Endothelial cell of hepatic sinusoid (primary cell): ENCODE measurements around the gene HSF4.

Experiments used
- in situ Hi-C: cut with HindIII; loops from 2 replicates; pipeline ENCODE4 v1.10.0; 2017; ENCODE audit warnings: low sequenced_read_pairs

Gene HSF4

DNA sequence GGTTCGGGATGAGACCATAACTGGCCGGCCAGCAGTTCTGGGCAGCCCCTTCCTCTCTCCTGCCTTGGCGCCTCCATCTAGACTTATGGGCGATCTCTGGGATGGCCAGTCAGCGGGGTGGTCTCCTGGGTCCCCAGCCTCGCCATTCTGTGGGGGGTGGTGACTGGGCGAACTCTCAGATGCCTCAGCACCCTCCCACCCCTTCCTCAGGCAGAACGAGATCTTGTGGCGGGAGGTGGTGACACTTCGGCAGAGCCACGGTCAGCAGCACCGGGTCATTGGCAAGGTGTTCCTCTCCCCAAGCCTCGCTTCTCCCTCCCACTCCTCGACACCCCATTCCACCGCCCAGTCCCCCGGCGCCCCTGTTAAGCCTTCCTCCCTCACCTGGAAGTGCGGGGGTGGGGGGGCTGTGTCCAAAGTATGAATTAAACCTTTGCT lies 1.6 kb downstream of the HSF4 start:
- in situ Hi-C loops = loop anchor here (5.0 kb wide), 1 partner anchor 71 kb away; no protein-coding TSS in a partner anchor

DNA sequence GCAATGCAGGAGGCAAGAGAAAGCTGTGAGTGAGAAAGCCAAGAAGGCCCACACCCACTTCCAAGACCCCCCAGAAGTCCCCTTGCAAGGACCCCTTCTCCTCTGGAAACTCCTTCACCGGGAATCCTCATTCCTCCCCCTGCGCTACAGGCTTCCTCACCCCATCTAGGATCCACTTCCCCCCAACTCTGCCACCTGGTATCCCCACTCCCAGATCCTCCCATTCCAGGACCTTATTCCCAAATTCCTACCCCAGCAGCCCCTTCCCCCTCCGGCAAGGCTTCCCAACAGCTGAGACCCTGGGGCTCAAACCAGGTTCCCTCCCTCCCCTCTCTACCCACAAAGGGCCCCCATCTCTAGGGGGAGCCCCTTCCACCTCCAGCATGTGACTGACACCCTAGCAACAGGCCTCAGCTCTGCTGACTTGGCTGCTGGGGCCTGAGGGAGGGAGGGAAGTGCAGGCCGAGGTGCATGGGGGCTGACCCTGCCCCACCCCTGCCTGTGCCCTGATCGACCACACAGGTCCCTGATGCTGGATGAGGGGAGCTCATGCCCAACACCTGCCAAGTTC lies 2.1 kb downstream of the HSF4 start:
- in situ Hi-C loops = loop anchor here (5.0 kb wide), 1 partner anchor 71 kb away; no protein-coding TSS in a partner anchor

DNA sequence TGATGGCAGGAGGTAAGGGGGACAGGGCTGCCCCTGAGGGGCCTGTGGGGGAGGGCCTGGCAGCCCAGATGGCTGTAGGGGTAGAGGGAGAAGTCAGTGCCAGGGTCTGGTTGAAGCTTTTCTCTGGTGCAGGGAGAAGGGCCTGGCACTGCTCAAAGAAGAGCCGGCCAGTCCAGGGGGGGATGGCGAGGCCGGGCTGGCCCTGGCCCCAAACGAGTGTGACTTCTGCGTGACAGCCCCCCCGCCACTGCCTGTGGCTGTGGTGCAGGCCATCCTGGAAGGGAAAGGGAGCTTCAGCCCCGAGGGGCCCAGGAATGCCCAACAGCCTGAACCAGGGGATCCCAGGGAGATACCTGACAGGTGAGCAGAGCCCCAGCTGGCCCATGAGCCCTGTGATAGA lies 3.0 kb downstream of the HSF4 start:
- in situ Hi-C loops = loop anchor here (5.0 kb wide), 1 partner anchor 70 kb away; no protein-coding TSS in a partner anchor

DNA sequence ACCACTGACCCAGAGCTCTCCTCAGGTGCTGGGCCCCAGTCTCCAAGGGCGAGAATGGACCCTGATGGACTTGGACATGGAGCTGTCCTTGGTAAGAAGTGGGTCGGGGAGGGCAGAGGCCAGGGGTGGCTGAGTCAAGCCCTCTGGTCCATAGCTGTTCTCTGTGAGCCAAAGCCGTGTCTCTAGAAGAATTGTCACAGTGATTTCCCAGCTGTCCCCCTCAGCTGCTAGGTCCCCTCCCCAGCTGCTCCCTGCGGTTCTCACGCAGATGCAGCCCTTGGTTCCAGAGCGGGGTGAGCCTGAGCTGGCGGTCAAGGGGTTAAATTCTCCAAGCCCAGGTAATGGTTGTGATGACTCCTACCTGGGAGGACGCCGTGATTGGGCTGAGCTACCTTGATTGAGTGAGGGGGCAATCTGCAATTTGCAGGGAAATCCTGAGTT lies 4.5 kb downstream of the HSF4 start:
- in situ Hi-C loops = loop anchor here (5.0 kb wide), 1 partner anchor 68 kb away; no protein-coding TSS in a partner anchor

DNA sequence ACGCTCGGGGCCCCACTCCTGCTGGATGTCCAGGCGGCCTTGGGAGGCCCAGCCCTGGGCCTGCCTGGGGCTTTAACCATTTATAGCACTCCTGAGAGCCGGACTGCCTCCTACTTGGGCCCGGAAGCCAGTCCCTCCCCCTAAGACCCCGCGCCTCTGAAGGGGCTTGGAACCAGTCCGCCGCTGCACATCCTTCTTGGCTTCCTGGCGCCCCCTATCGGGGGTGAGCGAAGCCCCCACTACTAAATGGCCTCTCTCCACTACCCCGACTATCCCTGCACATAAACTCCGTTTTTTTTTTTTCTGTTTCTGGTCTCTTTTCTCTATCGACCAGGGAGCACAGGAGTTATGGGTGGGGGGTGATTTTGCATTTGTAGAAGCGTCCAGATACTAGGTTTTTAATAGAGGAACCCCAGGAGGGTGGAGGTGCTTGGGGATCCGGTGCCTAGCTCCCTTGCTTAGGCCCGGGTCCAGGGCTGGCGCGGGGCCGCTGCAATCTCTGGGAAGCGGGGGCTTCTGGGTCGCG lies 5.2 kb downstream of the HSF4 start:
- in situ Hi-C loops = loop anchor here (5.0 kb wide), 1 partner anchor 68 kb away; no protein-coding TSS in a partner anchor

DNA sequence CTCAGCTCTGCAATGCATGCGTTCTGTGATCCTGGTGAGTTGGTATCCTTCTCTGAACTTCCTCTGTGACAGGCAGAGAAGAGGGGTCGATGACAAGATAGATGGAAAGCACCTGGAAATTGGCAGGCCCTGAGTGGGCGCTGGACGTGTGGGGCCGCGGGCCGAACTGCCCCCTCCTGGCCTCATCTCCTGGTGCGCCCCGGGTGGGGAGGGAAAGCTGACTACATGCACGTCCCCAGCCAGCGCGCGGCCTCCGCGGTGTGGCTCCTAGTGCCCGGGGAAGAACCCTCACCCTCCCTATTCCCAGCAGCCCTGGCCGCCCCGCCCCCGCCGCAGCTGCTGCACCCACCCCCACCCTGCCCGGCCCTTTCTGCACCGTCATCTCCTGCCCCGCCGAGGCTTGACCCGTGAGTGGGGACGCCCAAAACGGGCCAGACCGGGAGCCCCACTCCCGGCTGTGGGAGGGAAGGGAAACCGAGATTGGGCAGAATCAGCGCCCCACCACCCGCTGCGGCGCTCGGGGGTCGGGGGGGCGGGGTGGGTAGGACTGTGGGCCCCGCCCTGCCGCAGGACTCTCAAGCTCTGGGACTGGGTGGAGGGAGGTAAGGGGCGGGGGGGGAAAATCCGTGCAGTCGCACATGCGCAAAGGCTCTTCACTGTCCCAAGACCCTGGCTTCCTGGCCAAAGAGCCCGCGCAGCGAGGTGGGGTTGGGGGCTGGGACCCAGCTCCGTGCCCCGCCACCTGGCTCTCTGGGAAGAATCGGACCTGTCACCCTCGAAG lies 5.8 kb downstream of the HSF4 start, which contains the start of gene NOL3:
Gene NOL3 (plus strand): TSS at position 371 of the 781 bp plus-strand sequence.
- in situ Hi-C loops = no loop called here

DNA sequence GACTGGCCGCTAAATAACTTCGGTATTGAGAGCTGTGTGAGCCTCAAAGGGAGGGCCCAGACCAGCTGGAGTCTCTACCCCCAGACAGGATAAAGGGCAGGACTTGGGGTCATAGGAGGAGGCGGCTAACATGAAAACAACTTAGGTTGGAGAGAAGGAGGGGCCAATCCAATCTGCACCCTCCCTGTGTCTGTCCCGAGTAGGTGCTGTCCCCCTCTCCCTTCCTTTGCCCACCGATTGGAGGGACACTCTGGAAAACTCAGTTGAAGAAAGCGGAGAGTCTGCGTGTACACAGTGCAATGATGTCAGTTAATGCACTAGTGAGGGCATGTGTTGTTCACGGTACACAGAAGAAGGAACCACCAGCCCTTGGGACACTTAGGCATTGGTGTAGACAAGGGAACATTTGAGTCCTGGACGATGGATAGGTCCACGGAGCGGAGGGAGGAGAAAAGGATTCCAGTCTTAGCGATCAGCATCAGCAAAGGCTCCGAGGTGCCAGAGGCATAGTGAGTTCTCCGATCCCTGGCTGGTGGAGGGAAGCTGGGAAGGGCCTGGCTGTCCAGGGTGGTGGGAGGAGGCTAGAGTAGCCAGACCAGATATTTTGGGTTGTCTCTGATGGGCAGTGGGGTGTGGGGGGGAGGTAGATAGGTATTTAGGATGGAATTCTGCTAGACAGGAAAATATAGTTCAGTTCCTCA lies 6.6 kb downstream of the HSF4 start:
- in situ Hi-C loops = no loop called here

DNA sequence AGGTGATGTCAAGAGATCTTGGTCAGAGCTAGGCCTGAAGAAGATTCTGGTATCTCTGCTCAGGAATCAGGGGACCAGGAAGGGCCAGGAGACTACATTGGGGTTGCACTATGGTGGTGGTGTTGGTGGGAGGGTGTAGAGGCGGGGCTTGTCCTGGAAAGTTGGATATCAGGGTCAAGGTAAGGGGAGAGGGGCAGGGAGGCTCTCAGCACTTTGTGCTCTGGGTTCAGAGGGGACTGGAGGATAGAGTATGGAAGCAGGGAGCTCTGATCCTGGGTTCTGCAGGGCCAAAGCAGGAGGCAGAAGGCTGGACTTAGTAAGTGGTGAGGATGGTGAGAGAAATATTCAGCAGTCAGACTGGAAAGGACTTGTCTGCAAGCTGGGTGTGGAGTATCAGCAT lies 8.8 kb downstream of the HSF4 start:
- in situ Hi-C loops = no loop called here

DNA sequence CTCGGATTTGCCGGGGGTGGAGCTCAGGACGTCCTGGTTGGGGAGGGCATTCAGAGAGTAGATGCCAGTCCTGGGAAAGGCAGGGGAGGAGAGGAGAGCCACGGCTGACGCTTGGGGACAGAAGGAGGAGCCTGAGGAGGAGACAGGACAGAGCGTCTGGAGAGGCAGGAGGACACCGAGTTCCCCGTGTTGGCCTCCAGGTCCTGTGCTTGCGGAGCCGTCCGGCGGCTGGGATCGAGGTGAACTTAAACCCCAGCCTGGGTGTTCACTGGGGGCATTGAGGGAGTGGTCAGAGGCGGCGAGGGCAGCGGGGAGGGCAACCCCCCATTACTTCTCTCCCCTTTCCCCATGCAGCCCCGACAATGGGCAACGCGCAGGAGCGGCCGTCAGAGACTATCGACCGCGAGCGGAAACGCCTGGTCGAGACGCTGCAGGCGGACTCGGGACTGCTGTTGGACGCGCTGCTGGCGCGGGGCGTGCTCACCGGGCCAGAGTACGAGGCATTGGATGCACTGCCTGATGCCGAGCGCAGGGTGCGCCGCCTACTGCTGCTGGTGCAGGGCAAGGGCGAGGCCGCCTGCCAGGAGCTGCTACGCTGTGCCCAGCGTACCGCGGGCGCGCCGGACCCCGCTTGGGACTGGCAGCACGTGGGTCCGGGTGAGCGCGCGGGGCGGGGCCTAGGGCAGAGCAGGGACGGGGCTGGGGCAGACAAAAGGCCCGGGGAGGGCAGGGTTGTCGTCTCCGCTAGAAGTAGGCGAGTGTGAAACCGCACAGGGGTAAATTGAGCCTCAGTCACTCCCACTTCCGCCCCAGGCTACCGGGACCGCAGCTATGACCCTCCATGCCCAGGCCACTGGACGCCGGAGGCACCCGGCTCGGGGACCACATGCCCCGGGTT lies 9.5 kb downstream of the HSF4 start:
- in situ Hi-C loops = no loop called here

DNA sequence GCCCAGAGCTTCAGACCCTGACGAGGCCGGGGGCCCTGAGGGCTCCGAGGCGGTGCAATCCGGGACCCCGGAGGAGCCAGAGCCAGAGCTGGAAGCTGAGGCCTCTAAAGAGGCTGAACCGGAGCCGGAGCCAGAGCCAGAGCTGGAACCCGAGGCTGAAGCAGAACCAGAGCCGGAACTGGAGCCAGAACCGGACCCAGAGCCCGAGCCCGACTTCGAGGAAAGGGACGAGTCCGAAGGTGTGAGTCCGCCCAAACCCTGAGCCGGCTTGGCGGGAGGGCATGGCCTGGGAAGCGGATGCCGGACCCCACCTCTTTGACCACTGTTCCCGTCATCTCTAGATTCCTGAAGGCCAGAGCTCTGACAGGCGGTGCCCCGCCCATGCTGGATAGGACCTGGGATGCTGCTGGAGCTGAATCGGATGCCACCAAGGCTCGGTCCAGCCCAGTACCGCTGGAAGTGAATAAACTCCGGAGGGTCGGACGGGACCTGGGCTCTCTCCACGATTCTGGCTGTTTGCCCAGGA lies 10.2 kb downstream of the HSF4 start:
- in situ Hi-C loops = no loop called here

DNA sequence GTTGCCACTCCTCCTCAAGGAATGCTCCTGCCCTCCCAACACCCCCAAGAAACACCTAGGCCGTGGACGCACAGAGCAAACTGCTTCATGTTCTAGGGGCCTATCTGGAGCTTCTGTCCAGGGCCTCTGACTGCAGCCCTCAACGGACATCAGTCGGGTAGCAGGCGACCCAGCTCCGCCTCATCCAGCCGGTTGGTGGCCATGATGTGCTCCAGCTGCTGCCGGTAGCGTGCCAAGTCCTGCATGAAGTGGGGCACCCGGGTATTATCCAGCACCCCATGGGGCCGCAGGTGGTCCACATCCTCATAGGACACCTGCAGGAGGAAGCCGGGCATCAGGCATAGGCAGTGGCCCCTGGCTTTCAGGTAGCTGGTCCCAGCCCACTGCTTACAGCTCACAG lies 12.1 kb downstream of the HSF4 start:
- in situ Hi-C loops = no loop called here

DNA sequence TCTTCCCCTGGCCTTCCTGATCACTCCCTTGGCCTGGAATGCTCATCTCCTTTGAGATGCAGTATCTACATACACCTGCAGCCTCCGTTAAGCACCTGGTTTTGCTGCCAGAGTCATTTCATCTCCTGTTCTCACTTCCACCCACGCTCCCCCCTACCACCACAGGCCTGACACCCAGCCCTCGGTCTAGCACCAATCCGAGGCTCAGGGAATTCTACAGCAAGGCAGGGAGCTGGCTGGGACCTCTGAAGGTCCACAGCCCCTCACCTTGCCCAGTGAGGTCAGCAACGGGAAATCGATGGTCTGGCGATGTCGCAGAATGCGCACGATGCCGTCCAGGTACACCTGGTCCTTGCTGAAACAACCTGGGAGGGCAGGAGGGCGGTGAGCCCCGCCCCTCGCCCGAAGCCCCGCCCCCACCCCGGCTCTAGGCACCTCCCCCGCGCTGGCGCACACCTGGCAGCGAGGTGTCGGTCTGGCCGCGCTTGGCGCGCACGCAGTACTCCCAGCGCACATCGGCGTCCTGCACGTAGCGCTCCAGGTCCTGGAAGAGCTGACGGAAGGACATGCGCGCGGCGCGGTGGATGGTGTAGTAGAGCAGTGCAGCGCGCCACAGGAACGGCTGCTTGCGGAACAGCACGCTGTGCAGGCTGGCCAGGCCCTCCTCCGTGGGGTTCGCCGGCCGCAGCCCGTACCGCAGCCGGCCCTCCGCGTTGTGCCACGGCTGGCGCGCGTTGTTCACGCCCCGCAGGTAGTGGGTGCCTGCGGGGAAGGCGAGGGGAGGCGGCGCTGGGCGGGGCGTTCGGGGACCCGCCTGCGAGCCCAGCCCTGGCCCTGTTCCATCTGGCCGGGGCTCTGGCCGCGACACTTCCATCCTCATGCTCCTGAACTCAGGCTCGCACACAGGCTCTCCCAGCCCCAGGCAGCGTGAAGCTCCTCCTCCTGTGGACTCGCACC lies 13.5 kb downstream of the HSF4 start:
- in situ Hi-C loops = no loop called here

DNA sequence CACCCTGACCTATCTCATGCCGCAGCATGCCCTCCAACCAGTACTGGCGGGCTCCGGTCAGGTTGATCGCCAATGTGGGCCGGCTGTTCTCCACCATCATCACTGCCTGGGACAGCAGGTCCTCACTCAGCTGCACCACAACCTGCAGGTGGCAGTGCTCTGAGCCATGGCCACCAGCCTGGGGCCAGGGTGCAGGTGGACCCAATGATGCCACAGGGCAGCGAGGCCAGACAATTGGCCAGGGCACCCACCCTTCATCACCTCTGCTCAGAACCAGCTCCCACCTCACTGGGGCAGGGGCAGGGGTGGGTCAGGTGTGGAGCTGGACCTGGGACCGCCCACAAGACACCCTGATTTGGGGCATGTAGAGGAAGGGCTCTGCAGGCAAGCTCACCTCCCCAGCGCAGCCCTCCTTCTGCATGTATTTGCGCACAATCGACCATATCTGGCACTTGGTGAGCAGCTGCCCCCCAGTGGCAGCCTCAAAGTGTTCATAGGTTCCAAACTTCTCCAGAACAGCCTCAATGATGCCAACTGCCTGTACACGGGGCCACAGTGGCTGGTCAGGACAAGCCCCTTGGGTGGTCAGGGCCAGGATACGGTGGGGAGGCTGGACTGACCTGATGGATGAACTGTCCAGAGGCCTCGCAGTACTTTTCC lies 15.0 kb downstream of the HSF4 start:
- in situ Hi-C loops = no loop called here

DNA sequence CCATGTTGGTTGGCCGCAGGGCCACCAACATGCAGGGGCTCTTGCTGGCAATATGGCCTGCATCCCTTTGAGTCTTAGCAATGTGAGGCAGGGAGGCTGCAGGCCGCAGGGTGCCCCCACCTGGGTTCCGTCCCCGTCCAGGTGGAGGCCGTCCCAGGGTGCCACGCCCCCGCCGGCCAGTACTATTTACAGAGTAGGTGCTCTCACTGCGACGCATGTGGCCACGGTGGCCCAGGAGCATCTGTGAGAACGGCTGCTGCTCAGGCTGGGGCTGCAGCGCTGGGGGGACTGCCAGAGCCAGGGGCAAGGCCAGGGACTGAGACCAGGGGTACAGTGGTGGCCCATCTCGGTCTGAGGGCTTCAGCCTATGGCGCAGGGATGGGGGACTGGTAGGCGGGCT lies 15.6 kb downstream of the HSF4 start:
- in situ Hi-C loops = no loop called here

DNA sequence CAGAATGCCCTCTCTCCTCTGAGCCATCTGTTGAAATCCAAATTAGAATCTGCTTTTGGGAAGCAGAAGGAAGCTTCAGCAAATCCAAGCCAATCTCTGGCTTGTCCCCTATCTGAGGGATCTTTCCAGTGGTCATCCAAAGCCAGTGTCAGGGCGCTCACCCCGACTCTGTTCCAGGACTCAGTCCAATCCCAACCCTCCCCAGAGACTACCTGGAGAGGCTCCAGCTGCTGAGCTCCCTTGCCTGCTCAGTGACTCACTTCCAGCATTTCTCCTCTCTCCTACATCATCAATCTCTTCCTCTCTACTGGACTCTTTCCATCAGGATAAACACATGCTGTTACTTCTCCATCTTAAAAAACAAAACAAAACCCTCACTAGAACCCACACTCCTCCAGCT lies 16.8 kb downstream of the HSF4 start:
- in situ Hi-C loops = no loop called here

DNA sequence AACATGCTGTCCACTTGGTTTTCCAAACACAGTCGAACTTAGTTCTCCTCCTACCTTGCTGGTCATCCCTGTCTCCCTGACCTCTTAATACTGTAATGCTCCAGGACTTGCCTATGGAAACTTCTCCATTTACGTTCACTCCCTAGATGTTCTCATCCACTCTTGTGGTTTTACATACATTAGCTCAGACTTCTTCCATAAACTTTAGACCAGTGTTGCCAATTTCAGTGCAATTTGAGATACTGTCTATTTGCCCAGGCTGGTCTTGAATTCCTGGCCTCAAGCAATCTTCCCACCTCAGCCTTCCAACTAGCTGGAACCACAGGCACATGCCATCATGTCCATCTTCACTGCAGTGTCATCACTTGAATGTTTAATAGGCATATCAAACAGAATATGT lies 17.7 kb downstream of the HSF4 start:
- in situ Hi-C loops = no loop called here

DNA sequence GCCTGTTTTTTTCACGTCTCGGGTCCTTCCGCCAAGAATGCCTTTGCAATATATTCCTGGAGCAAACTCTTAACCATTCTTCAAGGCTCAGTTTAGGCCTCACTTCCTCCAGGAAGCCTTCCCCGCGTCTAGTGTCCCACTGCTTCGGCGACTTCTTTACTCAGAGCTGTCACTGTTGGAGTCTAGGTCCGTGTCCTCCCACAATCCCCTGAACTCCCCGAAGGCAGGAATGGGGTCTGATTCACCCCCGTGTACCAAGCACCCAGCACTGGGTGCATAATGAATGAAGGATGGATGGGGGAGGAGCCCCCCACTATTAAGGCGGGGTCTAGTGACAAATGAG lies 18.7 kb downstream of the HSF4 start:
- in situ Hi-C loops = no loop called here

DNA sequence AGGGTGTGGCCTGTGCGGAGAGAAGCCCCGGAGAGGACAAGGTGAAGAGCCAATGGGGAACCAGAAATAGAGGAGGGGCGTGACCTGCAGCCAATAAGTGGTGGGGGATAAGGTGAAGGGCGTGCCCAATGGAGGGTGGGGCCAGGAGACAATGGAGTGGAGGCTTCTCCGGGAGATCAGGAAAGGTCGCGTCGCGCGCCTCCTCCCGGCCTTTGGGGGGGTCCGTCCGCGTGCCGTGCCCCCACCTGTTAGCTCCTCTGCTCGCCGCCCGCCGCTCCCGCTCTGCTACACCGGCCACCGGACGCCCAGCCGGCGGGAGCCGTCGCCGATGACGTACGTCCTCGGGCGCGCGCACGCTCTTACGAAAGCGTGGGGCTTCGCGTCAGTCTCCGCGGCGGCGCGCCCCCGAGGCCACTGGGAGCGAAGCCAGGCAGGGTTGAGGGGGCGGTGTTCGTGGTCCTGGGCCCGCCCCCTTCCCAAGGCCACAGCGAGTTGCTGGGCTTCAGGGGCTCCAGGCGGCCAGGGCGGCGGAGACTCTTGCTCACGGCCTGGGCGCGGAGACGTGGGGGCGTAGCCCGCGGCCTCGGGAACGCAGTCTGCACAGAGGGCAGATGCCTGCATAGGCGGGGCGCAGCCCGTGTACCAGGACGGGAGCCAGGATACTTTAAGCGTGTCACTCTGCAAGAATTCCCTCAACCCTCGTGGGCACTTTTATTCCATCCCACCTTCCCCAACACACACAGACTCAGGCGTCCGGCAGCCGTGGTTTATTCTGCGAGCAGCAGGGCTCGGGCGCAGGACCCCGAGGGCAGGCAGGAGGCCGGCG lies 19.3 kb downstream of the HSF4 start, which contains the start of gene MATCAP1:
Gene MATCAP1 (minus strand): TSS at position 337 of the 826 bp plus-strand sequence. CDS start 3,353 bp downstream, outside the sequence.
- in situ Hi-C loops = no loop called here
